ENCODE data around the gene FZD8. TPM values are rescaled to one million over a fixed set of nuclear protein-coding genes. Genes with fewer than 3 reads are reported as not detected.

The FZD8 gene
- polyA plus RNA-seq, 3 donors from 2014 or later: not detected

GRCh38 chr10:35638101-35638500, 4.0 kb downstream of the FZD8 start:
- no peak for DNase-seq
- Mint-ChIP-seq H3K9me3 (no peaks in the 10 kb centered on the region), H3K4me3 (peak overlapping the region in 2 of 5 donors; percentile 13 to 33), H3K36me3 (no peaks in the 10 kb centered on the region), H3K27ac (no peak overlapping the region), H3K27me3 (ENCODE audit: low read depth in 3 of 3) (peaks cover 10 to 21% (median 18%) of the 10 kb centered on the region in 3 donors), H3K4me1 (peaks cover 15 to 21% of the 10 kb centered on the region in 2 donors)

GRCh38 chr10:35637462-35637861, 4.6 kb downstream of the FZD8 start:
- H3K4me3 Mint-ChIP-seq: peak overlapping the region in 1 of 5 donors; percentile 33
- H3K36me3 Mint-ChIP-seq: no peaks in the 10 kb centered on the region
- no peak overlapping the region for H3K27ac Mint-ChIP-seq
- peaks cover 14 to 21% (median 20%) of the 10 kb centered on the region in 3 donors for H3K27me3 Mint-ChIP-seq (ENCODE audit: low read depth in 3 of 3)
- H3K9me3 Mint-ChIP-seq: no peaks in the 10 kb centered on the region
- DNase-seq: no peak
- peaks cover 8 to 18% of the 10 kb centered on the region in 2 donors for H3K4me1 Mint-ChIP-seq

GRCh38 chr10:35636956-35637355, 5.1 kb downstream of the FZD8 start:
- no peak for DNase-seq
- no peaks in the 10 kb centered on the region for H3K9me3 Mint-ChIP-seq
- H3K4me3 Mint-ChIP-seq: peak overlapping the region in 2 of 5 donors; percentile 13 to 25
- H3K4me1 Mint-ChIP-seq: peaks cover 4 to 15% of the 10 kb centered on the region in 2 donors
- H3K27ac Mint-ChIP-seq: no peak overlapping the region
- H3K36me3 Mint-ChIP-seq: no peaks in the 10 kb centered on the region
- peaks cover 14 to 20% (median 19%) of the 10 kb centered on the region in 3 donors for H3K27me3 Mint-ChIP-seq (ENCODE audit: low read depth in 3 of 3)

GRCh38 chr10:35635576-35635975, 6.5 kb downstream of the FZD8 start:
- peak; percentile 47 to 54 (median 51) for DNase-seq
- Mint-ChIP-seq H3K9me3 (no peaks in the 10 kb centered on the region), H3K27me3 (ENCODE audit: low read depth in 3 of 3) (peaks cover 14 to 20% (median 16%) of the 10 kb centered on the region in 3 donors), H3K27ac (no peak overlapping the region), H3K36me3 (no peaks in the 10 kb centered on the region), H3K4me1 (peaks cover 4 to 10% of the 10 kb centered on the region in 2 donors), H3K4me3 (no peak overlapping the region)

- Mint-ChIP-seq H3K27ac (no peak overlapping the region), H3K36me3 (no peaks in the 10 kb centered on the region), H3K9me3 (no peaks in the 10 kb centered on the region), H3K27me3 (ENCODE audit: low read depth in 3 of 3) (peaks cover 8 to 18% (median 15%) of the 10 kb centered on the region in 3 donors), H3K4me3 (no peak overlapping the region), H3K4me1 (peaks cover 0 to 4% of the 10 kb centered on the region in 2 donors)
- DNase-seq: no peak
Measured at GRCh38 chr10:35633006-35633980, 8.8 kb downstream of the FZD8 start.

- Mint-ChIP-seq H3K27me3 (ENCODE audit: low read depth in 3 of 3) (peaks cover 2 to 18% (median 14%) of the 10 kb centered on the region in 3 donors), H3K9me3 (no peaks in the 10 kb centered on the region), H3K27ac (no peak overlapping the region), H3K36me3 (no peaks in the 10 kb centered on the region), H3K4me3 (no peak overlapping the region), H3K4me1 (peaks cover 0 to 4% of the 10 kb centered on the region in 2 donors)
- DNase-seq: no peak
Measured at GRCh38 chr10:35632027-35632426, 10.1 kb downstream of the FZD8 start.

GRCh38 chr10:35631404-35631803, 10.7 kb downstream of the FZD8 start:
- H3K27ac Mint-ChIP-seq: no peak overlapping the region
- H3K36me3 Mint-ChIP-seq: no peaks in the 10 kb centered on the region
- no peak overlapping the region for H3K4me3 Mint-ChIP-seq
- H3K9me3 Mint-ChIP-seq: no peaks in the 10 kb centered on the region
- H3K27me3 Mint-ChIP-seq (ENCODE audit: low read depth in 3 of 3): peaks cover 2 to 14% (median 10%) of the 10 kb centered on the region in 3 donors
- DNase-seq: no peak
- H3K4me1 Mint-ChIP-seq: no peaks in the 10 kb centered on the region

GRCh38 chr10:35626971-35627507, 15.1 kb downstream of the FZD8 start:
- H3K4me1 Mint-ChIP-seq: no peaks in the 10 kb centered on the region
- DNase-seq: no peak
- H3K36me3 Mint-ChIP-seq: no peaks in the 10 kb centered on the region
- H3K27ac Mint-ChIP-seq: no peak overlapping the region
- H3K4me3 Mint-ChIP-seq: no peak overlapping the region
- H3K27me3 Mint-ChIP-seq (ENCODE audit: low read depth in 3 of 3): peaks cover 2 to 6% (median 4%) of the 10 kb centered on the region in 3 donors
- no peaks in the 10 kb centered on the region for H3K9me3 Mint-ChIP-seq

- peaks cover 0 to 3% (median 0%) of the 10 kb centered on the region in 6 donors for H3K9me3 Mint-ChIP-seq
- no peak overlapping the region for H3K4me3 Mint-ChIP-seq
- no peaks in the 10 kb centered on the region for H3K4me1 Mint-ChIP-seq
- no peak for DNase-seq
- peaks cover 3 to 14% (median 10%) of the 10 kb centered on the region in 3 donors for H3K27me3 Mint-ChIP-seq (ENCODE audit: low read depth in 3 of 3)
- H3K27ac Mint-ChIP-seq: no peak overlapping the region
- no peaks in the 10 kb centered on the region for H3K36me3 Mint-ChIP-seq
Measured at GRCh38 chr10:35614312-35614711, 27.8 kb downstream of the FZD8 start.

- no peak overlapping the region for H3K27ac Mint-ChIP-seq
- DNase-seq: no peak
- H3K9me3 Mint-ChIP-seq: peaks cover 0 to 3% (median 0%) of the 10 kb centered on the region in 6 donors
- H3K4me3 Mint-ChIP-seq: no peak overlapping the region
- no peaks in the 10 kb centered on the region for H3K4me1 Mint-ChIP-seq
- H3K36me3 Mint-ChIP-seq: no peaks in the 10 kb centered on the region
- peaks cover 3 to 14% (median 13%) of the 10 kb centered on the region in 3 donors for H3K27me3 Mint-ChIP-seq (ENCODE audit: low read depth in 3 of 3)
Measured at GRCh38 chr10:35613597-35614226, 28.4 kb downstream of the FZD8 start.

- Mint-ChIP-seq H3K27ac (no peak overlapping the region), H3K9me3 (peaks cover 0 to 3% (median 0%) of the 10 kb centered on the region in 6 donors), H3K36me3 (no peaks in the 10 kb centered on the region), H3K4me3 (no peak overlapping the region), H3K27me3 (ENCODE audit: low read depth in 3 of 3) (peaks cover 3 to 13% (median 12%) of the 10 kb centered on the region in 3 donors), H3K4me1 (no peaks in the 10 kb centered on the region)
- no peak for DNase-seq
Measured at GRCh38 chr10:35613107-35613440, 29.0 kb downstream of the FZD8 start.

- peaks cover under 1 to 2% of the 10 kb centered on the region in 2 donors for H3K4me1 Mint-ChIP-seq
- no peak overlapping the region for H3K4me3 Mint-ChIP-seq
- H3K36me3 Mint-ChIP-seq: no peaks in the 10 kb centered on the region
- H3K27ac Mint-ChIP-seq: no peak overlapping the region
- peaks cover 3 to 13% (median 12%) of the 10 kb centered on the region in 3 donors for H3K27me3 Mint-ChIP-seq (ENCODE audit: low read depth in 3 of 3)
- DNase-seq: no peak
- peaks cover 0 to 3% (median 0%) of the 10 kb centered on the region in 6 donors for H3K9me3 Mint-ChIP-seq
Measured at GRCh38 chr10:35612385-35613106, 29.6 kb downstream of the FZD8 start.

GRCh38 chr10:35611750-35612149, 30.3 kb downstream of the FZD8 start:
- H3K4me1 Mint-ChIP-seq: peaks cover 5 to 7% of the 10 kb centered on the region in 2 donors
- DNase-seq: no peak
- peaks cover 0 to 3% (median 0%) of the 10 kb centered on the region in 3 donors for H3K36me3 Mint-ChIP-seq
- peaks cover 3 to 19% (median 18%) of the 10 kb centered on the region in 3 donors for H3K27me3 Mint-ChIP-seq (ENCODE audit: low read depth in 3 of 3)
- peaks cover 0 to 3% (median 0%) of the 10 kb centered on the region in 6 donors for H3K9me3 Mint-ChIP-seq
- no peak overlapping the region for H3K27ac Mint-ChIP-seq
- no peak overlapping the region for H3K4me3 Mint-ChIP-seq
